ENCODE data around the gene IFT88. TPM values are rescaled to one million over a fixed set of nuclear protein-coding genes. Genes with fewer than 3 reads are reported as not detected.

The IFT88 gene
- total RNA-seq, 1 experiment from 2014 or later = 11.9 TPM

- ChIA-PET POLR2A (ENCODE audit: unreplicated experiment) (no interaction called here), CTCF (no interaction called here)
- intact Hi-C loops (cut with micrococcal nuclease) = loop anchor here (2.0 to 10.0 kb wide), 3 partner anchors 72 to 531 kb away; no protein-coding TSS in a partner anchor
- Histone ChIP-seq H3K4me2 (ENCODE audit: low read length) (peak overlapping the region; percentile 78), H3K27ac (ENCODE audit: low read length) (no peak overlapping the region), H2AFZ (ENCODE audit: low read length) (peak overlapping the region; percentile 89), H3K9me2 (replicated peaks; ENCODE audit: low read length) (no peaks in the 10 kb centered on the region), H3F3A (ENCODE audit: low read length, unreplicated experiment) (no peaks in the 10 kb centered on the region), H3K79me2 (ENCODE audit: low read length) (no peaks in the 10 kb centered on the region), H3K27me3 (ENCODE audit: low read length) (no peaks in the 10 kb centered on the region), H3K4me3 (ENCODE audit: low read length) (peak overlapping the region; percentile 50; the same call in 1 of the 2 replicates), H3K9me3 (ENCODE audit: low read length) (no peaks in the 10 kb centered on the region), H4K20me1 (ENCODE audit: low read length) (no peaks in the 10 kb centered on the region), H3K4me1 (ENCODE audit: insufficient read depth, low read length) (peaks cover 3% of the 10 kb centered on the region; the same call in 1 of the 2 replicates), H3K9ac (ENCODE audit: low read length) (no peak overlapping the region), H3K36me3 (ENCODE audit: low read depth, low read length) (no peaks in the 10 kb centered on the region)
- TF ChIP-seq EZH2phosphoT487 (IDR thresholded peaks at IDR 0.05; ENCODE audit: borderline replicate concordance, low read length) (no peak), CTCF (conservative IDR thresholded peaks at IDR 0.05; ENCODE audit: low read depth, low read length) (no peak), EZH2 (IDR thresholded peaks at IDR 0.05; ENCODE audit: low read length, unreplicated experiment) (no peak)
- no peak for DNase-seq
- ATAC-seq = no peak
- no TSS peak for BruUV-seq (replicated peaks)
Observed at GRCh38 chr13:20713014-20713376, 146.0 kb downstream of the IFT88 start.

GRCh38 chr13:20713751-20714150 is 146.8 kb downstream of the IFT88 start:
- H3K36me3 ChIP-seq (ENCODE audit: low read depth, low read length) = no peaks in the 10 kb centered on the region
- no peaks in the 10 kb centered on the region for H3K9me3 ChIP-seq (ENCODE audit: low read length)
- peaks cover 3% of the 10 kb centered on the region; the same call in 1 of the 2 replicates for H3K4me1 ChIP-seq (ENCODE audit: insufficient read depth, low read length)
- no TSS peak for BruUV-seq (replicated peaks)
- no peak overlapping the region for H2AFZ ChIP-seq (ENCODE audit: low read length)
- H3K79me2 ChIP-seq (ENCODE audit: low read length) = no peaks in the 10 kb centered on the region
- ChIA-PET CTCF (no interaction called here), POLR2A (ENCODE audit: unreplicated experiment) (no interaction called here)
- no peaks in the 10 kb centered on the region for H3K27me3 ChIP-seq (ENCODE audit: low read length)
- DNase-seq = no peak
- no peak overlapping the region for H3K4me3 ChIP-seq (ENCODE audit: low read length)
- TF ChIP-seq CTCF (conservative IDR thresholded peaks at IDR 0.05; ENCODE audit: low read depth, low read length) (no peak), EZH2phosphoT487 (IDR thresholded peaks at IDR 0.05; ENCODE audit: borderline replicate concordance, low read length) (no peak), EZH2 (IDR thresholded peaks at IDR 0.05; ENCODE audit: low read length, unreplicated experiment) (no peak)
- H3K9me2 ChIP-seq (replicated peaks; ENCODE audit: low read length) = no peaks in the 10 kb centered on the region
- H3K9ac ChIP-seq (ENCODE audit: low read length) = no peak overlapping the region
- no peak overlapping the region for H3K4me2 ChIP-seq (ENCODE audit: low read length)
- no peaks in the 10 kb centered on the region for H3F3A ChIP-seq (ENCODE audit: low read length, unreplicated experiment)
- ATAC-seq = no peak
- no peaks in the 10 kb centered on the region for H4K20me1 ChIP-seq (ENCODE audit: low read length)
- no peak overlapping the region for H3K27ac ChIP-seq (ENCODE audit: low read length)
- intact Hi-C loops (cut with micrococcal nuclease) = loop anchor here (2.0 to 10.0 kb wide), 3 partner anchors 71 to 531 kb away; no protein-coding TSS in a partner anchor

- no peaks in the 10 kb centered on the region for H3F3A ChIP-seq (ENCODE audit: low read length, unreplicated experiment)
- POLR2A ChIA-PET (ENCODE audit: unreplicated experiment) = no interaction called here
- no peaks in the 10 kb centered on the region for H3K9me2 ChIP-seq (replicated peaks; ENCODE audit: low read length)
- no peak for ATAC-seq
- H3K4me1 ChIP-seq (ENCODE audit: insufficient read depth, low read length) = peaks cover 3% of the 10 kb centered on the region; the same call in 1 of the 2 replicates
- no TSS peak for BruUV-seq (replicated peaks)
- H3K9ac ChIP-seq (ENCODE audit: low read length) = no peak overlapping the region
- no peaks in the 10 kb centered on the region for H3K36me3 ChIP-seq (ENCODE audit: low read depth, low read length)
- no peaks in the 10 kb centered on the region for H3K27me3 ChIP-seq (ENCODE audit: low read length)
- H2AFZ ChIP-seq (ENCODE audit: low read length) = no peak overlapping the region
- no peaks in the 10 kb centered on the region for H3K79me2 ChIP-seq (ENCODE audit: low read length)
- H3K9me3 ChIP-seq (ENCODE audit: low read length) = no peaks in the 10 kb centered on the region
- no peak overlapping the region for H3K4me2 ChIP-seq (ENCODE audit: low read length)
- CTCF ChIA-PET = no interaction called here
- no peaks in the 10 kb centered on the region for H4K20me1 ChIP-seq (ENCODE audit: low read length)
- intact Hi-C loops (cut with micrococcal nuclease) = loop anchor here (5.0 to 10.0 kb wide), 2 partner anchors 71 to 532 kb away; no protein-coding TSS in a partner anchor
- TF ChIP-seq EZH2 (IDR thresholded peaks at IDR 0.05; ENCODE audit: low read length, unreplicated experiment) = no peak
- TF ChIP-seq CTCF (conservative IDR thresholded peaks at IDR 0.05; ENCODE audit: low read depth, low read length) = no peak
- no peak for TF ChIP-seq EZH2phosphoT487 (IDR thresholded peaks at IDR 0.05; ENCODE audit: borderline replicate concordance, low read length)
- no peak overlapping the region for H3K4me3 ChIP-seq (ENCODE audit: low read length)
- no peak for DNase-seq
- no peak overlapping the region for H3K27ac ChIP-seq (ENCODE audit: low read length)
Observed at GRCh38 chr13:20714161-20714560, 147.2 kb downstream of the IFT88 start.
